Stimulated activated memory B cell treated with anti-CD40 and anti-IgM and Interleukin-4, amounts not matched to agents 10 μg/mL and 1 μg/mL and 100 μg/mL, for 72 hours (primary cell): ENCODE measurements around the gene SRSF3.
"Not testable (repeated sequence)": the region's sequence is repeated elsewhere in the genome, so short reads cannot be mapped to it uniquely, and the experiment has no call there.

Experiments
- ATAC-seq: fragments of 150-1000 bp; cut with Tn5 transposase; 2 replicates; pipeline ENCODE4 v1.10.0; 2021
- H3K27ac Mint-ChIP-seq: one replicate; pipeline ENCODE4 v1.8.0; 2022; ENCODE audit warnings: mild to moderate bottlenecking, mixed read lengths
- H3K27me3 Mint-ChIP-seq: one replicate; pipeline ENCODE4 v1.8.0; 2022; ENCODE audit warnings: mixed read lengths
- H3K36me3 Mint-ChIP-seq: one replicate; pipeline ENCODE4 v1.8.0; 2022; ENCODE audit warnings: mixed read lengths
- H3K4me1 Mint-ChIP-seq: one replicate; pipeline ENCODE4 v1.8.0; 2022; ENCODE audit warnings: mixed read lengths
- H3K4me3 Mint-ChIP-seq: one replicate; pipeline ENCODE4 v1.8.0; 2022; ENCODE audit warnings: mild to moderate bottlenecking, moderate library complexity, mixed read lengths
- H3K9me3 Mint-ChIP-seq: one replicate; pipeline ENCODE4 v1.8.0; 2022; ENCODE audit warnings: mixed read lengths

SRSF3 gene

GRCh38 chr6:36593569-36594028, 563 bp upstream of the SRSF3 start:
- peaks cover 31% of the 10 kb centered on the region for H3K4me1 Mint-ChIP-seq

GRCh38 chr6:36594816-36595643, 868 bp downstream of the SRSF3 start:
- H3K4me1 Mint-ChIP-seq, result peaks cover 45% of the 10 kb centered on the region
- peak overlapping the region; percentile 96 for H3K27ac Mint-ChIP-seq
- H3K4me3 Mint-ChIP-seq, result peak overlapping the region; percentile 91
- H3K27me3 Mint-ChIP-seq, result no peaks in the 10 kb centered on the region
- ATAC-seq, result no peak
- H3K36me3 Mint-ChIP-seq, result peaks cover 56% of the 10 kb centered on the region
- no peaks in the 10 kb centered on the region for H3K9me3 Mint-ChIP-seq

More at GRCh38 chr6:36593569-36594028, 563 bp upstream of the SRSF3 start:
- peak; percentile 63 for ATAC-seq
- Mint-ChIP-seq H3K27me3 (no peaks in the 10 kb centered on the region), H3K36me3 (peaks cover 41% of the 10 kb centered on the region), H3K27ac (peak overlapping the region; percentile 96), H3K4me3 (peak overlapping the region; percentile 91), H3K9me3 (no peaks in the 10 kb centered on the region)

- Mint-ChIP-seq H3K27ac (peak overlapping the region; percentile 96), H3K9me3 (no peaks in the 10 kb centered on the region), H3K36me3 (peaks cover 65% of the 10 kb centered on the region), H3K27me3 (no peaks in the 10 kb centered on the region), H3K4me3 (peak overlapping the region; percentile 91), H3K4me1 (peaks cover 52% of the 10 kb centered on the region)
- ATAC-seq, result no peak
These were observed 2.2 kb downstream of the SRSF3 start for GRCh38 chr6:36596356-36596755.

- Mint-ChIP-seq H3K36me3 (peaks cover 65% of the 10 kb centered on the region), H3K4me3 (peak overlapping the region; percentile 91), H3K9me3 (no peaks in the 10 kb centered on the region), H3K4me1 (peaks cover 45% of the 10 kb centered on the region), H3K27me3 (no peaks in the 10 kb centered on the region), H3K27ac (peak overlapping the region; percentile 96)
- ATAC-seq, result no peak
These were observed 3.6 kb downstream of the SRSF3 start for GRCh38 chr6:36597775-36598174.

GRCh38 chr6:36598326-36598725, 4.2 kb downstream of the SRSF3 start:
- Mint-ChIP-seq H3K36me3 (peaks cover 65% of the 10 kb centered on the region), H3K4me3 (peak overlapping the region; percentile 68), H3K27me3 (no peaks in the 10 kb centered on the region), H3K4me1 (peaks cover 43% of the 10 kb centered on the region), H3K27ac (no peak overlapping the region), H3K9me3 (no peaks in the 10 kb centered on the region)
- ATAC-seq, result no peak

- no peak for ATAC-seq
- peaks cover 65% of the 10 kb centered on the region for H3K36me3 Mint-ChIP-seq
- H3K9me3 Mint-ChIP-seq, result no peaks in the 10 kb centered on the region
- H3K4me1 Mint-ChIP-seq, result peaks cover 40% of the 10 kb centered on the region
- H3K27ac Mint-ChIP-seq, result no peak overlapping the region
- H3K4me3 Mint-ChIP-seq, result peak overlapping the region; percentile 45
- H3K27me3 Mint-ChIP-seq, result no peaks in the 10 kb centered on the region
These were observed 4.7 kb downstream of the SRSF3 start for GRCh38 chr6:36598739-36599318.

- Mint-ChIP-seq H3K9me3 (no peaks in the 10 kb centered on the region), H3K4me1 (peaks cover 46% of the 10 kb centered on the region), H3K27ac (no peak overlapping the region), H3K4me3 (peak overlapping the region; percentile 56), H3K36me3 (peaks cover 62% of the 10 kb centered on the region), H3K27me3 (no peaks in the 10 kb centered on the region)
- ATAC-seq, result no peak
These were observed 5.6 kb downstream of the SRSF3 start for GRCh38 chr6:36599791-36600209.

GRCh38 chr6:36600564-36601146, 6.5 kb downstream of the SRSF3 start:
- no peak overlapping the region for H3K27ac Mint-ChIP-seq
- no peaks in the 10 kb centered on the region for H3K9me3 Mint-ChIP-seq
- no peak overlapping the region for H3K4me3 Mint-ChIP-seq
- H3K4me1 Mint-ChIP-seq, result peaks cover 55% of the 10 kb centered on the region
- no peak for ATAC-seq
- peaks cover 62% of the 10 kb centered on the region for H3K36me3 Mint-ChIP-seq
- H3K27me3 Mint-ChIP-seq, result no peaks in the 10 kb centered on the region

GRCh38 chr6:36601818-36602217, 7.7 kb downstream of the SRSF3 start:
- H3K27me3 Mint-ChIP-seq, H3K27ac Mint-ChIP-seq, H3K4me3 Mint-ChIP-seq, H3K9me3 Mint-ChIP-seq, ATAC-seq: not testable (repeated sequence)
- peaks cover 63% of the 10 kb centered on the region for H3K4me1 Mint-ChIP-seq
- H3K36me3 Mint-ChIP-seq, result peaks cover 56% of the 10 kb centered on the region

- H3K36me3 Mint-ChIP-seq, result peaks cover 50% of the 10 kb centered on the region
- no peak overlapping the region for H3K27ac Mint-ChIP-seq
- no peaks in the 10 kb centered on the region for H3K9me3 Mint-ChIP-seq
- H3K4me1 Mint-ChIP-seq, result peaks cover 61% of the 10 kb centered on the region
- H3K27me3 Mint-ChIP-seq, result no peaks in the 10 kb centered on the region
- no peak for ATAC-seq
- H3K4me3 Mint-ChIP-seq, result no peak overlapping the region
These were observed 9.3 kb downstream of the SRSF3 start for GRCh38 chr6:36603222-36604089.

- no peak overlapping the region for H3K4me3 Mint-ChIP-seq
- no peaks in the 10 kb centered on the region for H3K9me3 Mint-ChIP-seq
- peaks cover 49% of the 10 kb centered on the region for H3K36me3 Mint-ChIP-seq
- H3K4me1 Mint-ChIP-seq, result peaks cover 60% of the 10 kb centered on the region
- peak overlapping the region; percentile 54 for H3K27ac Mint-ChIP-seq
- H3K27me3 Mint-ChIP-seq, result no peaks in the 10 kb centered on the region
- ATAC-seq, result no peak
These were observed 10.2 kb downstream of the SRSF3 start for GRCh38 chr6:36604090-36605060.

GRCh38 chr6:36605143-36605542, 11.0 kb downstream of the SRSF3 start:
- no peak for ATAC-seq
- peak overlapping the region; percentile 54 for H3K27ac Mint-ChIP-seq
- H3K4me1 Mint-ChIP-seq, result peaks cover 59% of the 10 kb centered on the region
- H3K27me3 Mint-ChIP-seq, result no peaks in the 10 kb centered on the region
- H3K9me3 Mint-ChIP-seq, result no peaks in the 10 kb centered on the region
- peaks cover 48% of the 10 kb centered on the region for H3K36me3 Mint-ChIP-seq
- H3K4me3 Mint-ChIP-seq, result no peak overlapping the region

- peaks cover 54% of the 10 kb centered on the region for H3K4me1 Mint-ChIP-seq
These were observed 11.6 kb downstream of the SRSF3 start for GRCh38 chr6:36605560-36606391.

More at GRCh38 chr6:36605560-36606391, 11.6 kb downstream of the SRSF3 start:
- Mint-ChIP-seq H3K4me3 (no peak overlapping the region), H3K9me3 (no peaks in the 10 kb centered on the region), H3K27ac (peak overlapping the region; percentile 54), H3K27me3 (no peaks in the 10 kb centered on the region), H3K36me3 (peaks cover 44% of the 10 kb centered on the region)
- ATAC-seq, result no peak
